ENCODE results near the gene POMT2.

Gene POMT2

GRCh38 chr14:77238356-77238755 is 82.3 kb downstream of the POMT2 start:
- no peak for DNase-seq

GRCh38 chr14:77236814-77237213 is 83.9 kb downstream of the POMT2 start:
- no peak for DNase-seq

GRCh38 chr14:77231721-77232120 is 89.0 kb downstream of the POMT2 start:
- no peak for DNase-seq

GRCh38 chr14:77230914-77231313 is 89.8 kb downstream of the POMT2 start:
- no peak for DNase-seq

GRCh38 chr14:77228056-77228455 is 92.6 kb downstream of the POMT2 start:
- DNase-seq, result no peak

- DNase-seq, result no peak
Observed at GRCh38 chr14:77225892-77226557, 94.7 kb downstream of the POMT2 start.

- no peak for DNase-seq
Observed at GRCh38 chr14:77225254-77225653, 95.4 kb downstream of the POMT2 start.
